ENCODE measurements around the gene CLCA2. TPM values are rescaled to one million over a fixed set of nuclear protein-coding genes. Genes with fewer than 3 reads are reported as not detected.

The CLCA2 gene
- total RNA-seq, 1 donor from 2014 or later = 0.60 TPM

DNA sequence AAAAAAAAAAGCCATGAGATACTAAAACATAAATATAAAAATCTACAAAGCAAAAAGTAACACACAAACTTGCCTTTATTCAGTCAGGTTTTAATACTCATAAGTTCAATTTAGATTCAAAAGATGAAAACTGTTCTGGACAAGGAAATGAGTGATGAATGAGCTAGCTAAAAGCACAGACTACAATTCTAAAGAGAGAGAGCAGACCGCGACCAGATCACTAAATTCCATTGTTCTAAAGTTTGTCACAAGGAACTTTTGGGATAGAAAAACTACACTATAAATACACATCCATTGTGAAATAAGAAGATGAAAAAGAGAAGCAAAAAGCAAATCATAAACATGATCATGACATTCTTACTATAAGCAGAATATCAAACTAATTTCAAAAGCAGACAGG lies 29.6 kb upstream of the CLCA2 start:
- peak overlapping the region; percentile 38 for H3K27ac Mint-ChIP-seq
- H3K27me3 Mint-ChIP-seq = peaks cover 6% of the 10 kb centered on the region
- TF ChIP-seq, protein P1, sequence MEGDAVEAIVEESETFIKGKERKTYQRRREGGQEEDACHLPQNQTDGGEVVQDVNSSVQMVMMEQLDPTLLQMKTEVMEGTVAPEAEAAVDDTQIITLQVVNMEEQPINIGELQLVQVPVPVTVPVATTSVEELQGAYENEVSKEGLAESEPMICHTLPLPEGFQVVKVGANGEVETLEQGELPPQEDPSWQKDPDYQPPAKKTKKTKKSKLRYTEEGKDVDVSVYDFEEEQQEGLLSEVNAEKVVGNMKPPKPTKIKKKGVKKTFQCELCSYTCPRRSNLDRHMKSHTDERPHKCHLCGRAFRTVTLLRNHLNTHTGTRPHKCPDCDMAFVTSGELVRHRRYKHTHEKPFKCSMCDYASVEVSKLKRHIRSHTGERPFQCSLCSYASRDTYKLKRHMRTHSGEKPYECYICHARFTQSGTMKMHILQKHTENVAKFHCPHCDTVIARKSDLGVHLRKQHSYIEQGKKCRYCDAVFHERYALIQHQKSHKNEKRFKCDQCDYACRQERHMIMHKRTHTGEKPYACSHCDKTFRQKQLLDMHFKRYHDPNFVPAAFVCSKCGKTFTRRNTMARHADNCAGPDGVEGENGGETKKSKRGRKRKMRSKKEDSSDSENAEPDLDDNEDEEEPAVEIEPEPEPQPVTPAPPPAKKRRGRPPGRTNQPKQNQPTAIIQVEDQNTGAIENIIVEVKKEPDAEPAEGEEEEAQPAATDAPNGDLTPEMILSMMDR (conservative IDR thresholded peaks at IDR 0.05) = no peak
- H3K4me3 Mint-ChIP-seq = peak overlapping the region; percentile 97
- no peak for DNase-seq (ENCODE audit: extremely low spot score, unreplicated experiment)
- H3K9me3 Mint-ChIP-seq = no peaks in the 10 kb centered on the region
- peaks cover 25% of the 10 kb centered on the region for H3K36me3 Mint-ChIP-seq
- peaks cover 31% of the 10 kb centered on the region for H3K4me1 Mint-ChIP-seq (ENCODE audit: unreplicated experiment)

DNA sequence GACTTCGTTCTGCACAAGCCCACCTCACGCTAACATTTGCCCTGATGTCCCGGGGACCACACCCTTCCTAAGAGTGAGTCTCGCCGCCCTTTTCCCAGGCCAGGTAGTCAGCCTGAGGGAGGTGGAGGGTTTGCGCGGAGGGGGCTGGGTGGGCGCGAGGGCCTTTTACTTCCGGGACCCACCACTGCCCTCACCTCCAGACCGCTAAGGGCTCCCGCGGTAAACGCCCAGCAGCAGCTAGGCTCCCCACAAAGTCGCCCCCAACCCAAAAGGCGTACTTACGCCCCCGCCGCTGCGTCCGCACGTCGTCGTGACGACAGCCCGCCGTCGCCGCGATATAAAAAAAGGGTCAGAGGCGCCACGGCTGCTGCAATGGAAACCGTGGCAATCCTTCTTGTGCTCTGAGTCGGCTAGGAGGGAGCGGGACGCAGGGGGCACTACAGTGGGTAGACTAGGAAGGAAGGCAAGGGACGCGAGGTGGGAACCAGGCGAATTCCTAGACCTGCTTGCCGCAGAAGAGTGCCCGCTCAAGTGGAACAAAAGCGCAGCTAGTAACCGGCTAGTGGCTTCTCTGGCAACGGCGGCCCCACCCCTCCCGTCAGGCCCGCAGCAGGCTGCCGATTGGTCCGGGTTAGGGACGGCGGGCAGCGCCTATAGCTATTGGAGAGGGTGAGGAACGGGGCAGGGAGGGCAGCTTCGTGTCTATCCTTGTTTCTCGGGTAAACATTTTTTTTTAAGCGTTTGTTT lies 28.0 kb upstream of the CLCA2 start, which contains the start of gene ODF2L:
Gene ODF2L, minus strand, starts transcription at position 573 of the 747 bp plus-strand sequence. CDS start 9,296 bp downstream, outside the sequence.
- TF ChIP-seq, protein P1 (conservative IDR thresholded peaks at IDR 0.05) = peak; percentile 29
- Mint-ChIP-seq H3K9me3 (no peaks in the 10 kb centered on the region), H3K27ac (peak within 1 kb of the TSS; percentile 95), H3K36me3 (peaks cover 20% of the 10 kb centered on the region), H3K27me3 (peaks cover 16% of the 10 kb centered on the region), H3K4me3 (peak within 1 kb of the TSS; percentile 97), H3K4me1 (ENCODE audit: unreplicated experiment) (peaks cover 26% of the 10 kb centered on the region)
- peak; percentile 88 for DNase-seq (ENCODE audit: extremely low spot score, unreplicated experiment)

DNA sequence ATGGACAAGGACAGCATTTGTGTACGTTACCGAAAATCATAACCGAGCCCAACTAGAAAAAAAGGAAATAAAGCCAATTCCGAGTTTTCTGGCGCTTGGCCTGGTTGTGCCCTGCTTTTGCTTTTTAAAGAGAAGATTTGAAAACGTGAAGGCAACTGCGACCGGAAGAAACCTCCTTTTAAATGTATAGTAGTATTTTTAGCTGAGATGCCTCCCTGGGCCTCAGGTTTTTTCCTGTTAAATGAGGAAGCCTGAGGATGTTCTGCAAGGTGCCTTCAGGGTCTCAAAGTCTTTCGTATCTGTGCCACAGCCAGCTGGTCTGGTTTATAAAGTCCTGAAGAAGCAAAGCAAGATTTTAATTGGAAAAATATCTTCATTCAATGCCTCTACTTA lies 27.5 kb upstream of the CLCA2 start:
- H3K4me1 Mint-ChIP-seq (ENCODE audit: unreplicated experiment) = peaks cover 26% of the 10 kb centered on the region
- DNase-seq (ENCODE audit: extremely low spot score, unreplicated experiment) = no peak
- no peaks in the 10 kb centered on the region for H3K9me3 Mint-ChIP-seq
- H3K36me3 Mint-ChIP-seq = peaks cover 14% of the 10 kb centered on the region
- peak overlapping the region; percentile 97 for H3K4me3 Mint-ChIP-seq
- H3K27ac Mint-ChIP-seq = peak overlapping the region; percentile 95
- H3K27me3 Mint-ChIP-seq = peaks cover 16% of the 10 kb centered on the region
- TF ChIP-seq, protein P1 (conservative IDR thresholded peaks at IDR 0.05) = no peak

DNA sequence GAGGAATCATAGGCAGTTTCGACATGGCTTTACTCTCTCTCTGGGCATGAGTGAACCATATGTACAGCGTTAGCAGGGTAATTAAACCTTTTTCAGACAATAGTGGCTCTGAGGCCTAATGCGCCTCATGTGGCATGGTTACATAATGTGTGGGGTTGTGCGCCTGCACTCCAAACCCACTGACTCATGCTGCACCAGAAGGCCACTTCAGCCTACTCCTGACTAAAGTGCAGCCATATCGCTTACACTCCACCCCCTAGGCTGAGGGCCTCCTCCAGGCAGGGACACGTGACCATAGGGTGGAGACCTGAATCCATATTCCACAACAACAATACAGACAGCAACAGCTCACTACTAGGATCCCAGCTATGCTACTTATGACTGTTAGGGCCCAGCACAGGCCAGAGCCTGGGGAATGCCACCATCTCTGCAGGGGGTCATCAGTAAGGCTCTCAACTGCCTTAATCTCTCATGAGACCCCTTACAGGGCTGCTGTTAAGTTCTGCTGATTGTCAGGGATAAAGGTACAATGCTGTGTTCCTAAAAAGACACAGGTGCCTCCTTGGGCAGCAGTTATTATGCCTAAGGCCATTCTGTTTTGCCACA lies 14.5 kb upstream of the CLCA2 start:
- TF ChIP-seq, protein P1 (conservative IDR thresholded peaks at IDR 0.05) = no peak
- no peak for DNase-seq (ENCODE audit: extremely low spot score, unreplicated experiment)

DNA sequence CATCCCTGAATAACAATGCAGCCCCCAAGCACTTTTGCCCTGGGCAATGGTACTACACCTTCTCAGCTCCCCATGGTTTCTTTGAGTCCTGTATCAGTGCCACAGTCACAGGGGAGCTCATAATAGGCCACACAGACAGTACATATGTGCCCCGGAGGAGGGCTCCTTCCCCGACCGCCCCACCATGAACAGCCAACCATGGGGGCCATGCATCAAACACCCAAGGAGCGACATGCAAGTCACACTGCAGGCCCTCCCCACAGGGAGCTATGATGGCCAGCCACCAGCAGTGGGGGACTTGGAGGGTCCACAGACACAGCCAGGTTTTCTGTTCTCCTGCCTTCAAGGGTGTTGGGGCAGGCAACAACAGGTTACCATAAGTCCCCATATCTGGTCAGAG lies 13.1 kb upstream of the CLCA2 start:
- Mint-ChIP-seq H3K4me1 (ENCODE audit: unreplicated experiment) (no peaks in the 10 kb centered on the region), H3K36me3 (no peaks in the 10 kb centered on the region), H3K27ac (no peak overlapping the region), H3K27me3 (no peaks in the 10 kb centered on the region), H3K4me3 (no peak overlapping the region), H3K9me3 (no peaks in the 10 kb centered on the region)
- TF ChIP-seq, protein P1 (conservative IDR thresholded peaks at IDR 0.05) = no peak
- DNase-seq (ENCODE audit: extremely low spot score, unreplicated experiment) = no peak

More for the DNA sequence above, 14.5 kb upstream of the CLCA2 start:
- Mint-ChIP-seq H3K4me1 (ENCODE audit: unreplicated experiment) (no peaks in the 10 kb centered on the region), H3K27ac (no peak overlapping the region), H3K4me3 (no peak overlapping the region), H3K9me3 (no peaks in the 10 kb centered on the region), H3K27me3 (no peaks in the 10 kb centered on the region), H3K36me3 (no peaks in the 10 kb centered on the region)

All from type B pancreatic cell (in vitro differentiated cells).